ENCODE results near the gene CBLL2.

CBLL2 gene

DNA sequence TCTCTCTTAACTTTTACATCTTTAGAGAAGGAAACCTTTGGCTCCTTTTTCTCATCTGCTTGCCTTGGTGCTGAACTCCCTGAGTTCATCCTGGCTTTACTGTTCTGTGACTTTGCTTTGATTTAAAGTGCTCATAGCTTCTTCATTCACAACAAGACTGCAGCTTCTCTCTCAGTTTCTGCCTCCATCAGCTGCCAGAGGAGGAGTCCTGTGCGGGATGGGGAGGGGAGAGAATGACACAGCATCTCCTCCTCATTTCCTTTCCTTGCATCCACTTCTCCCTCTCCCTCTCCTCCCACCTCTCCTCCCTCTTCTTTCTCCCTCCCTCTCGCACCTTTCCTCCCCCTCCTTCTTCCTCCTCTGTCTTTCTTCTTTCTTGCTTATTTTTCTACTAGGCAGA lies 42.0 kb downstream of the CBLL2 start:
- H3K27ac ChIP-seq (ENCODE audit: low read depth, low read length), result no peak overlapping the region
- no peaks in the 10 kb centered on the region for H3K9me2 ChIP-seq (replicated peaks; ENCODE audit: insufficient read depth, low read length)
- no peaks in the 10 kb centered on the region for H4K20me1 ChIP-seq (ENCODE audit: low read depth, low read length)
- H3F3A ChIP-seq (ENCODE audit: insufficient read depth), result no peaks in the 10 kb centered on the region
- H3K27me3 ChIP-seq (ENCODE audit: low read length), result no peaks in the 10 kb centered on the region
- no peaks in the 10 kb centered on the region for H3K36me3 ChIP-seq (ENCODE audit: low read length)
- no peak overlapping the region for H3K4me3 ChIP-seq (ENCODE audit: insufficient read depth, low read length, poor library complexity, severe bottlenecking)
- no peaks in the 10 kb centered on the region for H3K9me3 ChIP-seq (ENCODE audit: insufficient read depth, low read length)
- no peaks in the 10 kb centered on the region for H3K79me2 ChIP-seq (ENCODE audit: insufficient read depth, low read length)
- TF ChIP-seq EZH2phosphoT487 (conservative IDR thresholded peaks at IDR 0.05; ENCODE audit: low read length), result no peak
- no peak for TF ChIP-seq CTCF (IDR thresholded peaks at IDR 0.05; ENCODE audit: insufficient read depth, low read length, poor library complexity, severe bottlenecking)
- no peak overlapping the region for H3K4me2 ChIP-seq (ENCODE audit: low read depth, low read length, poor library complexity, severe bottlenecking)
- H3K9ac ChIP-seq (ENCODE audit: low read length), result no peak overlapping the region
- H2AFZ ChIP-seq (ENCODE audit: low read depth, low read length, severe bottlenecking), result no peak overlapping the region

DNA sequence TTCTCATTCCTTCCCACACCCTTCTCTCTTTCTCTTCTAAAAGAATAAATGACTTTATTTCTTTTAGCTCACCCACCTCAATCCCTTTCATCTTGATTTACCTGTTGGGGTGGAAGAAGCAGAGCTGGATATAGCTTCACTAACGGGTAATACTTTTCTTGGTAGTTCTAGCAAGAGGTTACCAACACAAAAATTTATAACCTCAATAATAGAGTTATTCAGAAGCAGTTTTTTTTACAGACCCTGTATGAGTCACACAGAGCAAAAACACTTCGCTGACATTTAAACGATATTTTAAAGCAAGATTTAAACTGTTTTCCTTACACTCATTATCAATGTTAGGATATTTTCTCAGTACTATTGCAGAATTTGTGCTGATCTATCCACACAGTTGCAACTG lies 42.4 kb downstream of the CBLL2 start:
- Histone ChIP-seq H3K4me2 (ENCODE audit: low read depth, low read length, poor library complexity, severe bottlenecking) (no peak overlapping the region), H3F3A (ENCODE audit: insufficient read depth) (no peaks in the 10 kb centered on the region), H3K9me2 (replicated peaks; ENCODE audit: insufficient read depth, low read length) (no peaks in the 10 kb centered on the region), H3K4me3 (ENCODE audit: insufficient read depth, low read length, poor library complexity, severe bottlenecking) (no peak overlapping the region), H3K9ac (ENCODE audit: low read length) (no peak overlapping the region), H4K20me1 (ENCODE audit: low read depth, low read length) (no peaks in the 10 kb centered on the region), H2AFZ (ENCODE audit: low read depth, low read length, severe bottlenecking) (no peak overlapping the region), H3K27ac (ENCODE audit: low read depth, low read length) (no peak overlapping the region), H3K27me3 (ENCODE audit: low read length) (no peaks in the 10 kb centered on the region), H3K9me3 (ENCODE audit: insufficient read depth, low read length) (no peaks in the 10 kb centered on the region), H3K36me3 (ENCODE audit: low read length) (no peaks in the 10 kb centered on the region), H3K79me2 (ENCODE audit: insufficient read depth, low read length) (no peaks in the 10 kb centered on the region)
- no peak for TF ChIP-seq EZH2phosphoT487 (conservative IDR thresholded peaks at IDR 0.05; ENCODE audit: low read length)
- TF ChIP-seq CTCF (IDR thresholded peaks at IDR 0.05; ENCODE audit: insufficient read depth, low read length, poor library complexity, severe bottlenecking), result no peak

GRCh38 chrX:22320236-22320873 lies 47.6 kb downstream of the CBLL2 start:
- Histone ChIP-seq H2AFZ (ENCODE audit: low read depth, low read length, severe bottlenecking) (no peak overlapping the region), H3K4me2 (ENCODE audit: low read depth, low read length, poor library complexity, severe bottlenecking) (no peak overlapping the region), H3K9me3 (ENCODE audit: insufficient read depth, low read length) (no peaks in the 10 kb centered on the region), H3F3A (ENCODE audit: insufficient read depth) (no peaks in the 10 kb centered on the region), H3K9me2 (replicated peaks; ENCODE audit: insufficient read depth, low read length) (no peaks in the 10 kb centered on the region), H3K36me3 (ENCODE audit: low read length) (no peaks in the 10 kb centered on the region), H3K27ac (ENCODE audit: low read depth, low read length) (no peak overlapping the region), H3K27me3 (ENCODE audit: low read length) (no peaks in the 10 kb centered on the region), H3K79me2 (ENCODE audit: insufficient read depth, low read length) (no peaks in the 10 kb centered on the region), H4K20me1 (ENCODE audit: low read depth, low read length) (no peaks in the 10 kb centered on the region), H3K9ac (ENCODE audit: low read length) (no peak overlapping the region), H3K4me3 (ENCODE audit: insufficient read depth, low read length, poor library complexity, severe bottlenecking) (no peak overlapping the region)
- no peak for TF ChIP-seq EZH2phosphoT487 (conservative IDR thresholded peaks at IDR 0.05; ENCODE audit: low read length)
- no peak for TF ChIP-seq CTCF (IDR thresholded peaks at IDR 0.05; ENCODE audit: insufficient read depth, low read length, poor library complexity, severe bottlenecking)

All from SU-DHL-6 (cell line).